K562 (cell line): ENCODE results near the gene MICU1. TPM values are rescaled to one million over a fixed set of nuclear protein-coding genes. Genes with fewer than 3 reads are reported as not detected.

Source experiments
- BCOR ChIP-seq: fragments of 450-650 bp; IDR thresholded peaks from 2 replicates; pipeline ENCODE4 v1.6.1; 2016
- BRD4 ChIP-seq: fragments of 200-600 bp; sonication (generic); IDR thresholded peaks from 2 replicates; pipeline ENCODE4 v1.6.1; 2017; ENCODE audit warnings: inconsistent platforms
- CHD1 ChIP-seq: fragments of 200-600 bp; sonication (generic); IDR thresholded peaks from one replicate; pipeline ENCODE4 v1.6.1; 2012; ENCODE audit warnings: mild to moderate bottlenecking, moderate library complexity, low read length, inconsistent platforms
- CXXC5 ChIP-seq: fragments of 250-450 bp; sonication (Bioruptor Pico); IDR thresholded peaks from 2 replicates; pipeline ENCODE4 v1.8.0; 2022; ENCODE audit warnings: inconsistent platforms, mild to moderate bottlenecking, moderate library complexity
- DNMT1 ChIP-seq: fragments of 450-650 bp; IDR thresholded peaks from 2 replicates; pipeline ENCODE4 v1.6.1; 2016; ENCODE audit warnings: antibody characterized with exemption, mild to moderate bottlenecking
- FOXA3 ChIP-seq, 2 experiments: fragments of 450-650 bp in 1 of 2; sonication (generic) in 1 of 2; formaldehyde crosslinking; IDR thresholded peaks in 1 of 2; conservative IDR thresholded peaks in 1 of 2; 2 replicates each; pipeline versions ENCODE4 v1.4.0 to v1.8.0; 2020 to 2022; ENCODE audit warnings: mild to moderate bottlenecking in 2 of 2, missing genetic modification reagents in 1 of 2
- HMGN3 ChIP-seq: IDR thresholded peaks from 2 replicates; pipeline ENCODE4 v1.6.1; 2011; ENCODE audit warnings: borderline replicate concordance, low read depth, mild to moderate bottlenecking, mixed read lengths, low read length; ENCODE audit not compliant: insufficient read length; ENCODE audit errors: extremely low read depth
- KDM2B ChIP-seq: fragments of 250-450 bp; sonication (Bioruptor Pico); IDR thresholded peaks from 2 replicates; pipeline ENCODE4 v1.8.0; 2021; ENCODE audit warnings: mild to moderate bottlenecking, moderate library complexity
- NFATC3 ChIP-seq: fragments of 450-650 bp; IDR thresholded peaks from 2 replicates; pipeline ENCODE4 v1.6.1; 2017; ENCODE audit warnings: mild to moderate bottlenecking
- PHF21A ChIP-seq: fragments of 450-650 bp; IDR thresholded peaks from 2 replicates; pipeline ENCODE4 v1.6.1; 2017; ENCODE audit warnings: low read depth, borderline replicate concordance
- RFX5 ChIP-seq: IDR thresholded peaks from 2 replicates; pipeline ENCODE4 v1.6.1; 2011; ENCODE audit warnings: low read depth, mild to moderate bottlenecking, improper control_type of control experiment, low read length
- RNF2 ChIP-seq: sonication (generic); IDR thresholded peaks from 2 replicates; pipeline ENCODE4 v1.6.1; 2016
- ZNF431 ChIP-seq: sonication (generic); formaldehyde crosslinking; IDR thresholded peaks from 2 replicates; pipeline ENCODE4 v1.8.0; 2022; ENCODE audit warnings: mild to moderate bottlenecking, missing genetic modification reagents
- polyA plus RNA-seq, 8 experiments: library from polyadenylated mRNA; depleted of rRNA in 4 of 8; stranded (reverse) in 5 of 8; unstranded in 3 of 8; fragments of >200 nt; fragmentation: Nextera tagmentation in 2 of 8; fragmentation: Illumina TruSeq in 1 of 8; extraction: Ambion mirVana in 2 of 8; extraction: Trizol in 1 of 8; gene quantifications; 2 replicates each; pipeline versions ENCODE4 v1.2.1 to v1.2.3, GENCODE V29; 2011 to 2014; ENCODE audit warnings: inconsistent platforms in 1 of 8, missing spikeins in 1 of 8
- total RNA-seq, 7 experiments: library from RNA; depleted of rRNA in 6 of 7; stranded (reverse); fragments of >200 nt in 6 of 7; fragmentation: Illumina TruSeq in 2 of 7; extraction: Trizol in 2 of 7; gene quantifications; 2 replicates each; pipeline versions ENCODE4 v1.2.1 to v1.2.3, GENCODE V29; 2011 to 2021; ENCODE audit warnings: low replicate concordance in 1 of 7
- TF ChIP-seq, protein P1 (sequence below): fragments of 250-450 bp; sonication (Bioruptor Pico); IDR thresholded peaks from 2 replicates; pipeline ENCODE4 v1.4.0; 2020; ENCODE audit warnings: mild to moderate bottlenecking, moderate library complexity, borderline replicate concordance
- TF ChIP-seq, protein P2 (sequence below), 3 experiments: IDR thresholded peaks in 2 of 3; conservative IDR thresholded peaks in 1 of 3; 2 replicates each; pipeline ENCODE4 v1.5.1; 2011 to 2012; ENCODE audit warnings: low read length in 3 of 3, mild to moderate bottlenecking in 3 of 3, control low read depth in 2 of 3, improper control_type of control experiment in 1 of 3, inconsistent platforms in 1 of 3, low read depth in 1 of 3, mixed read lengths in 1 of 3, moderate library complexity in 1 of 3; ENCODE audit not compliant: insufficient read depth in 2 of 3
- TF ChIP-seq, protein P3 (sequence below): fragments of 450-650 bp; IDR thresholded peaks from 2 replicates; pipeline ENCODE4 v1.6.1; 2016; ENCODE audit warnings: mild to moderate bottlenecking
- TF ChIP-seq, protein P4 (sequence below): sonication (generic); formaldehyde crosslinking; IDR thresholded peaks from 2 replicates; pipeline ENCODE4 v1.8.0; 2022; ENCODE audit warnings: missing genetic modification reagents, mild to moderate bottlenecking, borderline replicate concordance

MICU1 gene
- total and polyA plus RNA-seq, 9 of the 15 experiments (the other 6 are each of a cell fraction or from before 2014, with no cell fraction given), result 29.3 to 76.8 (median 48.4) TPM

DNA sequence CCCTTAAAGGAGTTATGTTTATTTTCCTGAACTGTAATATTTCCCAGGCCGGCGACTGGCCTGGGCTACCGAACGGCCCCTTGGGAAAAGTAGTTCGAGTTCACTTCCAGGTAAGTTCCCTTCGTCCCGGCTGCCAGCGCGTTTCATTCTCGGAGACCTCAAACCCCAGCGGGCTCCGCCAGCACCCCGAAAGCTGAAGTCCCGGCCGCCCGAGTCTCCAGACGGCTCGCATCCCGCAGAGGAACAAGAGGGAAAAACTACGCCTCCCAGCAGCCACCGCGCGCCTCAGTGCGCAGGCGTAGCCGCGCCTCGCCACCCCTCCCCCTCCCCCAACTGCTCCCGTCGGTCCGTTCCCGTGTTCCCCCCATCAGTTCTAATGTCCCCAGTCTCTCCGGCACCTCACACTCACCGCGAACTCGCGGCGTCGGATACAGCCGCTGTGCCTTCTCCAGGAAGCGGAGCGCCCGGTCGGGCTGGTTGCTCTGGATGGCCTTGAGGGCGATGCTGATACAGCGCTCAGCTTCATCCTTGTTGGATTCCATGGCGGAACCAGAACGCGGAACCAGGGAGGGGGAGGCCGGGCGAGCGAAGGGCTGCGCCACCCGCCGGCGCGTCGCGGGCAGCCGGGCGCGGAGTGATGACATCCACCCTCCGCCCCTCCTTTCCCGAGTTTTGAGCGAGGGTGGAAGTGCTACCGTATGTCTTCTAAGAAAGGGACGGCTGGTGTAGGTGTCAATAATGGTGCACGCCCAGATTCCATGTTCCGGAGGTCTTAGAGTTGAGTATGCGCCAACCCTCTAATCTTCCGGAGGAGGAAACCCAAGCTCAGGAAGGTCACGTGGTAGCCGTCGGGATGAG, 271.3 kb downstream of the MICU1 start, which contains the start of gene DNAJB12 (continued):
- TF ChIP-seq DNMT1, result peak; percentile 99
- TF ChIP-seq RFX5, result 0 out of 2 replicates have a peak, but pooled peaks have one; percentile 46
- peak; percentile 71; the same call in 1 of the 2 replicates for TF ChIP-seq PHF21A
- peak; percentile 85; the same call in 1 of the 2 replicates for TF ChIP-seq BRD4
- peak; percentile 97 for TF ChIP-seq CHD1
- peak; percentile 70; the same call in 1 of the 2 replicates for TF ChIP-seq ZNF431 (CRISPR knock-in tag)
- TF ChIP-seq NFATC3, result no peak
- TF ChIP-seq, protein P1, sequence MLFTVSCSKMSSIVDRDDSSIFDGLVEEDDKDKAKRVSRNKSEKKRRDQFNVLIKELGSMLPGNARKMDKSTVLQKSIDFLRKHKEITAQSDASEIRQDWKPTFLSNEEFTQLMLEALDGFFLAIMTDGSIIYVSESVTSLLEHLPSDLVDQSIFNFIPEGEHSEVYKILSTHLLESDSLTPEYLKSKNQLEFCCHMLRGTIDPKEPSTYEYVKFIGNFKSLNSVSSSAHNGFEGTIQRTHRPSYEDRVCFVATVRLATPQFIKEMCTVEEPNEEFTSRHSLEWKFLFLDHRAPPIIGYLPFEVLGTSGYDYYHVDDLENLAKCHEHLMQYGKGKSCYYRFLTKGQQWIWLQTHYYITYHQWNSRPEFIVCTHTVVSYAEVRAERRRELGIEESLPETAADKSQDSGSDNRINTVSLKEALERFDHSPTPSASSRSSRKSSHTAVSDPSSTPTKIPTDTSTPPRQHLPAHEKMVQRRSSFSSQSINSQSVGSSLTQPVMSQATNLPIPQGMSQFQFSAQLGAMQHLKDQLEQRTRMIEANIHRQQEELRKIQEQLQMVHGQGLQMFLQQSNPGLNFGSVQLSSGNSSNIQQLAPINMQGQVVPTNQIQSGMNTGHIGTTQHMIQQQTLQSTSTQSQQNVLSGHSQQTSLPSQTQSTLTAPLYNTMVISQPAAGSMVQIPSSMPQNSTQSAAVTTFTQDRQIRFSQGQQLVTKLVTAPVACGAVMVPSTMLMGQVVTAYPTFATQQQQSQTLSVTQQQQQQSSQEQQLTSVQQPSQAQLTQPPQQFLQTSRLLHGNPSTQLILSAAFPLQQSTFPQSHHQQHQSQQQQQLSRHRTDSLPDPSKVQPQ (CRISPR knock-in tag), result no peak
- peak; percentile 84 for TF ChIP-seq BCOR
- TF ChIP-seq FOXA3 (CRISPR knock-in tag; conservative IDR thresholded peaks at IDR 0.05 in 1 of 2, IDR thresholded peaks at IDR 0.05 in 1 of 2), result peak; percentile 46 to 89
- TF ChIP-seq CXXC5 (CRISPR knock-in tag), result peak; percentile 98
- peak; percentile 85; the same call in 1 of the 2 replicates for TF ChIP-seq RNF2
- TF ChIP-seq, protein P2, sequence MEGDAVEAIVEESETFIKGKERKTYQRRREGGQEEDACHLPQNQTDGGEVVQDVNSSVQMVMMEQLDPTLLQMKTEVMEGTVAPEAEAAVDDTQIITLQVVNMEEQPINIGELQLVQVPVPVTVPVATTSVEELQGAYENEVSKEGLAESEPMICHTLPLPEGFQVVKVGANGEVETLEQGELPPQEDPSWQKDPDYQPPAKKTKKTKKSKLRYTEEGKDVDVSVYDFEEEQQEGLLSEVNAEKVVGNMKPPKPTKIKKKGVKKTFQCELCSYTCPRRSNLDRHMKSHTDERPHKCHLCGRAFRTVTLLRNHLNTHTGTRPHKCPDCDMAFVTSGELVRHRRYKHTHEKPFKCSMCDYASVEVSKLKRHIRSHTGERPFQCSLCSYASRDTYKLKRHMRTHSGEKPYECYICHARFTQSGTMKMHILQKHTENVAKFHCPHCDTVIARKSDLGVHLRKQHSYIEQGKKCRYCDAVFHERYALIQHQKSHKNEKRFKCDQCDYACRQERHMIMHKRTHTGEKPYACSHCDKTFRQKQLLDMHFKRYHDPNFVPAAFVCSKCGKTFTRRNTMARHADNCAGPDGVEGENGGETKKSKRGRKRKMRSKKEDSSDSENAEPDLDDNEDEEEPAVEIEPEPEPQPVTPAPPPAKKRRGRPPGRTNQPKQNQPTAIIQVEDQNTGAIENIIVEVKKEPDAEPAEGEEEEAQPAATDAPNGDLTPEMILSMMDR (IDR thresholded peaks at IDR 0.05 in 2 of 3, conservative IDR thresholded peaks at IDR 0.05 in 1 of 3; ENCODE audit: insufficient read depth in 2 of 3, low read depth in 1 of 3, low read length in 3 of 3), result peak in 1 of 3 experiments; percentile 30; a peak in 2 of 6 replicates
- TF ChIP-seq KDM2B, result 0 out of 2 replicates have a peak, but pooled peaks have one; percentile 17
- TF ChIP-seq, protein P3, sequence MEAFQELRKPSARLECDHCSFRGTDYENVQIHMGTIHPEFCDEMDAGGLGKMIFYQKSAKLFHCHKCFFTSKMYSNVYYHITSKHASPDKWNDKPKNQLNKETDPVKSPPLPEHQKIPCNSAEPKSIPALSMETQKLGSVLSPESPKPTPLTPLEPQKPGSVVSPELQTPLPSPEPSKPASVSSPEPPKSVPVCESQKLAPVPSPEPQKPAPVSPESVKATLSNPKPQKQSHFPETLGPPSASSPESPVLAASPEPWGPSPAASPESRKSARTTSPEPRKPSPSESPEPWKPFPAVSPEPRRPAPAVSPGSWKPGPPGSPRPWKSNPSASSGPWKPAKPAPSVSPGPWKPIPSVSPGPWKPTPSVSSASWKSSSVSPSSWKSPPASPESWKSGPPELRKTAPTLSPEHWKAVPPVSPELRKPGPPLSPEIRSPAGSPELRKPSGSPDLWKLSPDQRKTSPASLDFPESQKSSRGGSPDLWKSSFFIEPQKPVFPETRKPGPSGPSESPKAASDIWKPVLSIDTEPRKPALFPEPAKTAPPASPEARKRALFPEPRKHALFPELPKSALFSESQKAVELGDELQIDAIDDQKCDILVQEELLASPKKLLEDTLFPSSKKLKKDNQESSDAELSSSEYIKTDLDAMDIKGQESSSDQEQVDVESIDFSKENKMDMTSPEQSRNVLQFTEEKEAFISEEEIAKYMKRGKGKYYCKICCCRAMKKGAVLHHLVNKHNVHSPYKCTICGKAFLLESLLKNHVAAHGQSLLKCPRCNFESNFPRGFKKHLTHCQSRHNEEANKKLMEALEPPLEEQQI, result no peak; the same call in 1 of the 2 replicates
- TF ChIP-seq, protein P4, sequence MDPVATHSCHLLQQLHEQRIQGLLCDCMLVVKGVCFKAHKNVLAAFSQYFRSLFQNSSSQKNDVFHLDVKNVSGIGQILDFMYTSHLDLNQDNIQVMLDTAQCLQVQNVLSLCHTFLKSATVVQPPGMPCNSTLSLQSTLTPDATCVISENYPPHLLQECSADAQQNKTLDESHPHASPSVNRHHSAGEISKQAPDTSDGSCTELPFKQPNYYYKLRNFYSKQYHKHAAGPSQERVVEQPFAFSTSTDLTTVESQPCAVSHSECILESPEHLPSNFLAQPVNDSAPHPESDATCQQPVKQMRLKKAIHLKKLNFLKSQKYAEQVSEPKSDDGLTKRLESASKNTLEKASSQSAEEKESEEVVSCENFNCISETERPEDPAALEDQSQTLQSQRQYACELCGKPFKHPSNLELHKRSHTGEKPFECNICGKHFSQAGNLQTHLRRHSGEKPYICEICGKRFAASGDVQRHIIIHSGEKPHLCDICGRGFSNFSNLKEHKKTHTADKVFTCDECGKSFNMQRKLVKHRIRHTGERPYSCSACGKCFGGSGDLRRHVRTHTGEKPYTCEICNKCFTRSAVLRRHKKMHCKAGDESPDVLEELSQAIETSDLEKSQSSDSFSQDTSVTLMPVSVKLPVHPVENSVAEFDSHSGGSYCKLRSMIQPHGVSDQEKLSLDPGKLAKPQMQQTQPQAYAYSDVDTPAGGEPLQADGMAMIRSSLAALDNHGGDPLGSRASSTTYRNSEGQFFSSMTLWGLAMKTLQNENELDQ, result peak; percentile 11; the same call in 1 of the 2 replicates
- peak; percentile 93 for TF ChIP-seq HMGN3
